Mesodermal cell (in vitro differentiated cells): Measurements from ENCODE around the gene MAD1L1.

Source experiments
- H3K27ac ChIP-seq: 2 replicates; pipeline ENCODE4 v1.7.0; 2013; ENCODE audit warnings: mild to moderate bottlenecking, low read depth, low read length, moderate library complexity; ENCODE audit not compliant: severe bottlenecking
- H3K36me3 ChIP-seq: 2 replicates; pipeline ENCODE4 v1.7.1; 2013; ENCODE audit warnings: mild to moderate bottlenecking, low read length, moderate library complexity; ENCODE audit not compliant: control insufficient read depth, insufficient read depth
- H3K4me1 ChIP-seq: one replicate; pipeline ENCODE4 v1.7.1; 2013; ENCODE audit warnings: mild to moderate bottlenecking, low read length; ENCODE audit not compliant: insufficient read depth, control insufficient read depth, poor library complexity, severe bottlenecking
- H3K4me3 ChIP-seq: 2 replicates; pipeline ENCODE4 v1.7.0; 2013; ENCODE audit warnings: low read length, control low read depth, mild to moderate bottlenecking; ENCODE audit not compliant: insufficient read depth, poor library complexity, severe bottlenecking; ENCODE audit errors: extremely low read depth
- H3K9me3 ChIP-seq: 2 replicates; pipeline ENCODE4 v1.7.1; 2013; ENCODE audit warnings: mild to moderate bottlenecking, low read length, moderate library complexity; ENCODE audit not compliant: control insufficient read depth
- WGBS, 2 experiments: methylation state at CpG; one replicate each; pipeline ENCODE4 v1.1.5; 2013; ENCODE audit warnings: missing lambda C conversion rate in 2 of 2; ENCODE audit not compliant: insufficient coverage in 2 of 2; 5-methylcytosine and 5-hydroxymethylcytosine counted together

Gene MAD1L1

DNA sequence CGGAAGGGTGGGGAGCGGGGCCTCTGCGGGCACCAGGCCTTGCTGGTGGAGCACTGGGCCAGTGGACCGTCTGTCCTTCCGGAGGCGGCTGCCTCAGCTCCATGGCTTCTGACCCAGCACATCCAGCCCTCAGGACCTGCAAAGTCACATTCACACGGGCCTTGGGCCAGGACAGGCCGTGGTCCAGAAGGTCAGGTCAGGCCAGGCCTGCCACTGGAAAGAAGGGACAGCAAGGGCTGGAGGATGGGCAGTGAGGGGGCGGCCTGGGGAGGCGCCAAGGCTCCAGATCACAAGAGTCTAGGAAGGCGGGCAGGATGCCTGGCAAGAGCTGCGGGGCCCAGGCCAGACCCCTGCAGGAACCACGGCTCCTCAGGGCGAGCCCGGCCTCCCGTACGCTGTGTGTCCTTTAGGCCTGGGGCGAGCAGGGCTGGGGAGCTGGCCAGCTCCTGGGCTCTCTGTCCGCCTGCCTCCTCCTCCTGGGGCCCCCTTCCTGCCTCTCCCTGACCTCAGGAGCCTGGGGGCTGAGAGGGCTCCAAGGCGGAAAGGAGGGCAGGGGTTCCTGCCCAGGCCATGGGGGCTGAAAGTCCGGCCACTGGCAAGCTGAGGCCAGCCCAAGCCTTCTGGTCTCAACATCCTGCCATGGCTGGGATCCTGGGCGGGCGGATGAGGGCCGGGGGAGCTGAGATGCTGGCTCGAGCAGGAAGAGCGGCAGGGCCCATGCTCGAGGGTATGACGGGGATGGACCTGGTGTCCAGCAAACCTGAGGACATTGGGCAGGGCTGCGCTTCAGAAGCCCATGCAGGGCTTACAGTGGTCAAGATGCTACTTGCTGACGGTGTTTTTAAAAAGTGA is 336.9 kb downstream of the MAD1L1 start:
- Histone ChIP-seq H3K4me1 (no peaks in the 10 kb centered on the region), H3K9me3 (no peaks in the 10 kb centered on the region), H3K36me3 (peaks cover 22% of the 10 kb centered on the region), H3K4me3 (no peak overlapping the region), H3K27ac (no peak overlapping the region)
- WGBS, 2 experiments = 94 to 95% methylated on average over 24 to 28 of the region's 30 CpGs

DNA sequence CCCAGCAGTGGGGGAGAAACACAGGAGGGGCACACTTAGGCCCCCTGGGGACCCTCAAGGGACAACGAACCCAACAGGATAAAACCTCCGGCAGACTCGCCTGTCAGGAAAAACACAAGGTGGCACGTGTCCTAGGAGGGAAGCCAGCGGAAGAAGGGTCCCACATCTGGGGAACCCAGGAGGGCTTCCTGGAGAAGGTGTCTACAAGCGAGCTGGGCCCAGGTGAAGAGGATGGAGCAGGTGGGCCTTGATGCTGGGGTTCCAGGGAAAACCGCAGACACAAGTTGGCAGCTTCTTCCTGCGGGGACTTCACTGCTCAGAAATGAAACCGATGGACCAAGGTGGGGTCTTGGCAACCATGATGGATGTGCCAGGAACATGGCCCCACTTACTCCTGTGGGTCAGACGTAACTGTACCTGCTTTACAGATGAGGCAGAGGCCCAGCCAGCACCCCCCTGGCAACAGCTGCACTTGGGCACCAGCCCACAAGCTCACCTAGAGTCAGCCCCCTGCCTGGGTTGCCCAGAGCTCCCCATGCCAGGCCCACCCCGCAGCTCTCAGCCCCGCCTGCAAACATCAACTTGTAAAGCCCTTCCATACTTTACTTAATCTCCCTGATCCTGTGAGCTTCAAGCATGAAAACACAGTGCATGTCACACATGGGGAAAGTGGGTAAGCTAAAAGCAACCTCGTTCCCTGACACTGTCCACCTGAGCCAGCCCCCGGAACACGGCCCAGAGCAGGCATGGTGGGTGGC is 337.7 kb downstream of the MAD1L1 start:
- Histone ChIP-seq H3K27ac (no peak overlapping the region), H3K4me1 (no peaks in the 10 kb centered on the region), H3K36me3 (peaks cover 22% of the 10 kb centered on the region), H3K4me3 (no peak overlapping the region), H3K9me3 (no peaks in the 10 kb centered on the region)
- 94% methylated on average over 13 of the region's 15 CpGs for WGBS, 2 experiments

DNA sequence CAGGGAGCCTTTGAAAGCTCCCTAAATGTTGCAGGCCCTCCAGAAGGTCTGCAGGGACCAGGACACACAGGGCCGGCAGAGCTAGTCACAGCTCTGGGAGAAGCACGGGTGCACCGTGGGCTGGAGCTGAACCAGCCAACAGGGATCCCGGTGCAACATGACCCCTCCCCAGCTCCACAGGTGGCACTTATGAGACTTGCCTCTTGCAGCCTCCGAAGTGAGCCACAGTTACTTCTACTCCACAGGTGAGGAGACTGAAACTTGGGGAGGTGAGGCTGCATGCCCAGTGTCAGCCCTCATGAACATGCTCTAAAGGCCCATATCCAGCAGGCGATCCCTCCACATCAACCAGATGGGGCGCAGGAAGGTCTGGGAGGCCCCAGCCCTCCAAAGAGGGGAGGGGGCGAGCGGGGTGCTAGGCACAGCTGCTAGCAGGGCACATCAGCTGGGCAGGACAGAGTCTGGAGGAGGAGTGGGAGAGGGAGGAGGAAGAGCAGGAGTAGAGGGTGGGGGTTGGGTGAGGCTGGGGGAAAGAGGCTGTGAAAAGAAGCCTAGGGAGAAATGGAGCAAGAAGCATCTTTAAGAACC is 338.3 kb downstream of the MAD1L1 start:
- no peaks in the 10 kb centered on the region for H3K9me3 ChIP-seq
- no peak overlapping the region for H3K27ac ChIP-seq
- H3K4me1 ChIP-seq = no peaks in the 10 kb centered on the region
- peaks cover 22% of the 10 kb centered on the region for H3K36me3 ChIP-seq
- no peak overlapping the region for H3K4me3 ChIP-seq
- 91 to 94% methylated on average over 7 to 9 of the region's 9 CpGs for WGBS, 2 experiments

DNA sequence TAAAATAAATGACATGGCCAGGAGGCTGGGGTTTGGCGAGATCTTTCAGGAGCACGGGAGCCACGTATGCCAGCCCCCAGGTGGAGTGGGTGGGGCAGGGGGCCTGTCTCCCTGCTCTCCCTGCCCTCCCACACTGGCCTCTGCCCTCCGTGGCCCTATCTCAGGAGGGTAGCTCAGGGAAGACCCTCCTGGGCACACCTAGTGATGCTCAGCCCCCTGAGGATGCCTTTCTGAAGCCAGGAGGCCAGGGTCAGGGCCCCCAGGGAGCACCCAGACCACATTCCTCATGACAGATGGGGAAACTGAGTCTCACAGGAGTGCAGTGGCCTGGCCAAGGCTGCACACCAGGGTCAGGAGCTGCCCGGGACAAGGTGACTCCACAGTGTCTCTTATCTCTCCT is 339.3 kb downstream of the MAD1L1 start:
- no peaks in the 10 kb centered on the region for H3K9me3 ChIP-seq
- H3K4me1 ChIP-seq = no peaks in the 10 kb centered on the region
- WGBS, 2 experiments = 80 to 98% methylated on average over 2 to 4 of the region's 5 CpGs
- H3K27ac ChIP-seq = no peak overlapping the region
- no peak overlapping the region for H3K4me3 ChIP-seq
- H3K36me3 ChIP-seq = peaks cover 27% of the 10 kb centered on the region

DNA sequence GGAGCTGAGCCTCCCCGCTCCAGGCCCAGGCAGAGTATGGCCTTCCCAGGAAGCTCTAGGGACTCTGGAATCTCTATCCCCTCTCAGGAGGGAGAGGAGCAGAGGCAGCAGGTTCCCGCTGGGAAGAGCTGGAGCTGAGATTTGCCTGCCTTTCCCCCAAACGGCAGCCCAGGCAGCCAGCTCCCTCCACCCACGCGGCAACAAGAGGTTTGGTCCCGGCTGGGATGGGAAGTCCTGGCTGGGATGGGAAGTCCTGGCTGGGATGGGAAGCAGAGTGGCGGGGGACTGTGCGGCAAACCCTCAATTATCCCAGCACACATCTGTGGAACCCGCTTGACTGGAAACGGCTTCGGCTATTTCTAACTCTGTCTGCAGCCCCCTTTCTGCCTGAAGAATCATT is 339.7 kb downstream of the MAD1L1 start:
- WGBS, 2 experiments = 88 to 97% methylated on average over 3 to 5 of the region's 11 CpGs
- Histone ChIP-seq H3K36me3 (peaks cover 29% of the 10 kb centered on the region), H3K27ac (peak overlapping the region; percentile 5)

DNA sequence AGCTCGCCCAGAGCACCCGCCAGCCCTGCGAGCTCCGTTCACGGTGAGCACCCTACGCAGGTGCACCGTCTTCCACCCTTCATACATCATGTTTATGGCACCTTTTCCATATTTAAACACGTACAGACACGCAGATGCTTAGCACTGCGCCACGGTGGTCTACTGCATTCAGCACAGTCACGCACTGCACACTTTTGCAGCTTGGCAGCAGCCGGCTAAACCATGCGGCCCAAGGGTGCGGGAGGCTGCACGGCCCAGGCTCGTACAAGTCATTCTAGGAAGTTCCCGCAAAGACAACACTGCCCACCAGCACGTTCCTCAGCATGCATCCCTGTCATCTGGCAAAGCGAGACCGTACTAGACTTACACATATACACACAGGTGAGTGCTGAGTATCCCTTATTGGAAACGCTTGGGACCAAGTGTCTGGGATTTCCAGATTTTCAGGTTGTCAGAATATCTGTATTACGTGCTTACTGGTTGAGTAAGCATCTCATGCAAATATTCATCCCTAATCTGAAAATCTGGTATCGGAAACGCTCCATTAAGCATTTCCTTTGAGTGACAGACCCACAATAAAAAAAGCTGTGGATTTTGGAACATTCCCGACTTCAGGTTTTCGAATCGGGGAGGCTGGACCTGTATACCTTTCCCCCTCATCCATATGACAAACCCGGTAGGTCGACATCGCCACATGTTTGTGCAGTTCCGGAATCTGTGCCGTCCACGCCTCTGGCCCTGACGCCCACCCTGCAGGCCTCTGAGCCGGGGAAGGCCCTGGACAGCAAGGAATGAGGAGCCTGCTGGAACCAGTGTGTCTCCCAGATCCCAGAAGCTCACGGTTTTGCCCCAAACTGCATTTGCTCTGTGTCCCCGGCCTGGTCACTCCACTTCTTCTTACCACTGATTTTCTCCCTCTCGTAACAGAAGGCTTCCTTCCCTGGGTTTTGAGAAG is 340.5 kb downstream of the MAD1L1 start:
- Histone ChIP-seq H3K27ac (peak overlapping the region; percentile 5), H3K9me3 (no peaks in the 10 kb centered on the region), H3K4me1 (no peaks in the 10 kb centered on the region), H3K36me3 (peaks cover 30% of the 10 kb centered on the region), H3K4me3 (no peak overlapping the region)
- 96 to 97% methylated on average over 31 to 34 of the region's 39 CpGs for WGBS, 2 experiments

More for the DNA sequence above, 339.7 kb downstream of the MAD1L1 start:
- Histone ChIP-seq H3K4me3 (no peak overlapping the region), H3K9me3 (no peaks in the 10 kb centered on the region), H3K4me1 (no peaks in the 10 kb centered on the region)

DNA sequence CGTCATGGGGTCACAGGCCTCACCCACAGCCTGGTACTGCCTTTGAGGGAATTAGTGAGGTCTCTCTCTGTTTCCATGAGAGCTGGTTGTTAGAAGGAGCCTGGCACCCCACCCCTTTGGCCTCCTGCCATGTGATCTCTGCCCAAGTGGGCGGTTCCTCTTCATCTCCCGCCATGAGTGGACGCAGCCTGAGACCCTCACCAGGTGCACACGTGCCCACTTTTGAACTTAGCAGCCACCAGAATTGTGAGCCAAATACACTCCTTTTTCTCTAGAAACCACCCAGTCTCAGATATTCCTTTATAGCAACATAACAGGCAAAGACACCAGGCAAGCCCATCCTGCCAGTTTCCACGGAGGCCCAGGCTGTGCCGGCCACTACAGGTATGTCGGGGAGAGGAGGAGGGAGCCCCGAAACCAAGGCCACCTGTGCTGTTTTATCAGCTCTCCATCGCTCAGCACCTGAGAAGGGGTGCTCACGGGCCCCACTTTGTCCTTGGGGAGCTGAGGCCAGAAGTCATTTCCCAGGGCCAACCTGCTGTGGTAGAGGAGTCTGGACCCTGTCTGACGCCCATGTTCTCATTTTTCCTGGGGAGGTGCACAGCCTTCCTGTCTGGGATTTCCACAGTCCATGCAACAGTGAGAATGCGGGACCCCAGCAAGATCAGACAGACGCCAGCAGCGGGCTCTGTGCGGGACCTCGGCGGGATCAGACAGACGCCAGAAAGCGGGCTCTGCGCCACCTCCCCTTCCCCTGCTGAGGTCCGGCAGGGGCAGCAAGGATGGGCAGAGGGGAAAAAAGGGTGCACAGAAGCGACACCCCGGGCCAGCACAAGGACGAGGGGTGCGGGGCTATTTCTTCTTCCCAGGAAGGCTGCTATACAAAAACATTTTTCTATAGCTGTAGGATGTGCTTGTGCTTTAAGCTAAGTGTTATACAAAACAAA is 342.2 kb downstream of the MAD1L1 start:
- no peaks in the 10 kb centered on the region for H3K9me3 ChIP-seq
- H3K4me3 ChIP-seq = no peak overlapping the region
- WGBS, 2 experiments = 98% methylated on average over 21 of the region's 26 CpGs

DNA sequence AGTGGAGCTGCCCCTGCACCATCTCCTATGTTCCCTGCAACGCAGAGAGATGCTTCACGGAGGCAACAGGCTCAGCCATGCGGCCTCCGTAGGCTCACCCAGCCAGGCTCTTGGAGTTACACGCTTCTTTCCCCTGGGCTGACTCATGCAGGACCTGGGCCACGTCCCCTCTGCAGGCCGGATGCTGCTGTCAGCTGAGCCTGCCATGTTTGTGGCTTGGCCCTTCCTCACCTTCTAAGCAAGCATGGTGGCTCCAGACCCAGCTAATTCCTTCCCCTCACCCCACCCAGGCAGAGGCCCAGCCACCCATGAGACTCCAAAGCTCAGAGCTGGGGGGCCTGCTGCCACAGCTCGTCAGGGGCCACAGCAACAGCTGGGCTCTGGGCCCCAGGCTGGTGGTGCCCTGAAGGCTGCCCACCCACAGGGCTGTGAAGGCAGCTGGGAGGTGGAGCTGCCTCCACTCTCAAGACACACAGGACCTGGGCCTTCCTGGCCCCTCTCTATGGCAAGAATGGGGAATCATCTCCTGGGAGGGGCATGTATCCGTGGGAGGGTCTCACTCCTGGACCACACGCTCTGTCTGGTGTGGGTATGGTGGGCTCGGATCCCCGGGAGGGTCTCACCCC is 343.1 kb downstream of the MAD1L1 start:
- WGBS, 2 experiments = 95 to 97% methylated on average over 12 of the region's 12 CpGs
- no peaks in the 10 kb centered on the region for H3K9me3 ChIP-seq
- H3K36me3 ChIP-seq = peaks cover 25% of the 10 kb centered on the region
- no peak overlapping the region for H3K27ac ChIP-seq
- no peak overlapping the region for H3K4me3 ChIP-seq
- H3K4me1 ChIP-seq = peaks cover 3% of the 10 kb centered on the region

More for the DNA sequence above, 342.2 kb downstream of the MAD1L1 start:
- Histone ChIP-seq H3K36me3 (peaks cover 25% of the 10 kb centered on the region), H3K27ac (no peak overlapping the region), H3K4me1 (peaks cover 3% of the 10 kb centered on the region)

DNA sequence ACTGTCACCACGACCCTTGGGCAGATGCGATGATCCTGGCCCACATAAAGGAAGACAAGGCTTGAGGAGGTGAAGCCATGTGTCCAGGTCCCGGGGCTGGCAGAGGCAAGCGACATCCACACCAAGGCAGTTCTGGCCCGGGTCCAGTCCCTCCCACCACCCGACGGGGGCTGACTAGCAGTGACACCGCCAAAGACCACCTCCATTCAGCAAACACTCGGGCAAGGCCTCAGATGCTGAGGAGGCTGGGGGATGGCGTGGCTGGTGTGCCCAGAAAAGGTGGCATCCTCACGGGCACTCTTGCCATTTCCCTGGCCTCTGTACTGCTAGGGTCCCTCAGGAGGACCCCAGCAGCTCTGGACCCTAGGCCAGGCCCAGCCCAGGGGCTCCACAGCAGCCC is 343.7 kb downstream of the MAD1L1 start:
- Histone ChIP-seq H3K4me1 (peaks cover 3% of the 10 kb centered on the region), H3K4me3 (no peak overlapping the region), H3K27ac (no peak overlapping the region), H3K36me3 (peaks cover 25% of the 10 kb centered on the region), H3K9me3 (no peaks in the 10 kb centered on the region)
- 97 to 99% methylated on average over 9 to 10 of the region's 11 CpGs for WGBS, 2 experiments
